Vagina (tissue), 2 donors: ENCODE results near the gene MAGEA2.

Source experiments
- CTCF ChIP-seq, 3 experiments: fragments of 450-650 bp in 2 of 3; fragments of 200-600 bp in 1 of 3; sonication (generic) in 1 of 3; IDR thresholded peaks; one replicate each; pipeline ENCODE4 v1.5.1; 2017 to 2019; ENCODE audit warnings: antibody characterized with exemption in 3 of 3, mild to moderate bottlenecking in 2 of 3, moderate library complexity in 2 of 3
- POLR2A ChIP-seq, 2 donors: fragments of 450-650 bp; IDR thresholded peaks; one replicate each; pipeline ENCODE4 v1.6.1; 2017; ENCODE audit warnings: antibody characterized with exemption in 2 of 2, mild to moderate bottlenecking in 2 of 2, moderate library complexity in 2 of 2
- POLR2AphosphoS5 ChIP-seq, 2 donors: sonication (generic); formaldehyde crosslinking; IDR thresholded peaks; one replicate each; pipeline ENCODE4 v1.9.0; 2017; ENCODE audit warnings: antibody characterized with exemption in 2 of 2, mild to moderate bottlenecking in 2 of 2, low read depth in 1 of 2; ENCODE audit not compliant: insufficient read depth in 1 of 2

- no peak for TF ChIP-seq CTCF (IDR thresholded peaks at IDR 0.05)
- no peak for TF ChIP-seq POLR2A (IDR thresholded peaks at IDR 0.05)
- TF ChIP-seq POLR2AphosphoS5 (IDR thresholded peaks at IDR 0.05; ENCODE audit: insufficient read depth in 1 of 2, low read depth in 1 of 2): no peak
Measured at GRCh38 chrX:152725409-152725808, 28.2 kb downstream of the MAGEA2 start.
